HepG2 (cell line): ENCODE results near the gene GUK1. TPM values are rescaled to one million over a fixed set of nuclear protein-coding genes. Genes with fewer than 3 reads are reported as not detected.

Experiments used
- ATAC-seq: fragments of 200-7000 bp; cut with Tn5 transposase; 3 replicates; pipeline ENCODE4 v1.9.1; 2020; ENCODE audit warnings: mild to moderate bottlenecking, moderate library complexity
- BruUV-seq: library from RNA; stranded (reverse); fragments of 400-500 nt; replicated peaks from 2 replicates; lab custom pipeline; 2021; lab: Mats Ljungman, UMichigan
- CTCF ChIA-PET: fragments of 300-600 bp; formaldehyde crosslinking; extraction: SDS; loops from one replicate; lab custom pipeline; 2021; ENCODE audit warnings: low total read pairs, inconsistent platforms, low intra/inter-chr PET ratio; lab: Yijun Ruan, JAX
- POLR2A ChIA-PET: fragments of 350-600 bp; sonication (Branson Sonifier 250); formaldehyde crosslinking; loops from one replicate; lab custom pipeline; 2020; ENCODE audit warnings: antibody characterized with exemption, inconsistent platforms; lab: Yijun Ruan, JAX
- DNase-seq: peaks from one replicate; pipeline ENCODE4 v3.0.0-alpha.2; 2015; ENCODE audit warnings: low spot score
- FAIRE-seq: peaks from 3 replicates; lab custom pipeline; 2011; peaks lifted over from hg19 to GRCh38; lab: Jason Lieb, UNC
- H2AFZ ChIP-seq: one replicate; pipeline ENCODE4 v1.6.1; 2011; ENCODE audit warnings: low read length, inconsistent platforms
- H3K27ac ChIP-seq: fragments of 300-600 bp; 3 replicates; pipeline ENCODE4 v1.8.0; 2011; ENCODE audit warnings: mixed run types, mild to moderate bottlenecking, mixed read lengths, low read length, inconsistent platforms; ENCODE audit not compliant: insufficient read depth; ENCODE audit errors: extremely low read length
- H3K27me3 ChIP-seq, 2 experiments: fragments of 200-600 bp in 1 of 2; 2 replicates in 1 of 2; 3 replicates in 1 of 2; pipeline versions ENCODE4 v1.6.0 to v1.8.0; 2011; ENCODE audit warnings: low read length in 2 of 2, mild to moderate bottlenecking in 2 of 2, moderate library complexity in 2 of 2, inconsistent platforms in 1 of 2; ENCODE audit not compliant: insufficient read depth in 2 of 2, control insufficient read depth in 1 of 2
- H3K36me3 ChIP-seq, 2 experiments: fragments of 200-600 bp in 1 of 2; replicated peaks in 1 of 2; 2 replicates in 1 of 2; 3 replicates in 1 of 2; pipeline versions ENCODE4 v1.5.1 to v1.8.0; 2011; ENCODE audit warnings: low read length in 2 of 2, inconsistent platforms in 1 of 2; ENCODE audit not compliant: insufficient read depth in 2 of 2, control insufficient read depth in 1 of 2
- H3K4me1 ChIP-seq: 2 replicates; pipeline ENCODE4 v1.5.1; 2012; ENCODE audit warnings: low read length, inconsistent platforms; ENCODE audit not compliant: insufficient read depth
- H3K4me2 ChIP-seq: 2 replicates; pipeline ENCODE4 v1.6.0; 2011; ENCODE audit warnings: low read depth, low read length, inconsistent platforms
- H3K4me3 ChIP-seq, 3 experiments: fragments of 200-600 bp in 1 of 3; sonication (generic), shearing (Covaris generic) in 1 of 3; replicated peaks in 1 of 3; 2 replicates each; pipeline ENCODE4 v1.5.1; 2011 to 2016; ENCODE audit warnings: low read length in 3 of 3, inconsistent platforms in 2 of 3, low read depth in 2 of 3, mild to moderate bottlenecking in 2 of 3, control low read depth in 1 of 3, mixed read lengths in 1 of 3; ENCODE audit not compliant: insufficient read depth in 1 of 3
- H3K79me2 ChIP-seq: one replicate; pipeline ENCODE4 v1.6.1; 2011; ENCODE audit warnings: low read length, inconsistent platforms; ENCODE audit not compliant: insufficient read depth
- H3K9ac ChIP-seq: 2 replicates; pipeline ENCODE4 v1.6.0; 2011; ENCODE audit warnings: mild to moderate bottlenecking, low read depth, low read length, inconsistent platforms; ENCODE audit not compliant: insufficient read depth
- H3K9me3 ChIP-seq: 2 replicates; pipeline ENCODE4 v1.5.1; 2012; ENCODE audit warnings: mild to moderate bottlenecking, low read length
- H4K20me1 ChIP-seq: 2 replicates; pipeline ENCODE4 v1.6.0; 2011; ENCODE audit warnings: inconsistent platforms, mild to moderate bottlenecking, low read length, moderate library complexity; ENCODE audit not compliant: insufficient read depth
- ARID4A ChIP-seq: sonication (generic); formaldehyde crosslinking; IDR thresholded peaks from 2 replicates; pipeline ENCODE4 v1.5.0; 2020; ENCODE audit warnings: mild to moderate bottlenecking, missing genetic modification reagents, borderline replicate concordance
- GABPB1 ChIP-seq: IDR thresholded peaks from 2 replicates; pipeline ENCODE4 v1.6.1; 2016; ENCODE audit warnings: mild to moderate bottlenecking, missing genetic modification reagents, moderate library complexity, missing compliant biosample characterization
- HOXA3 ChIP-seq: sonication (generic); formaldehyde crosslinking; IDR thresholded peaks from 2 replicates; pipeline ENCODE4 v1.5.0; 2020; ENCODE audit warnings: missing genetic modification reagents
- IRF1 ChIP-seq: sonication (generic); formaldehyde crosslinking; IDR thresholded peaks from 2 replicates; pipeline ENCODE4 v1.4.0; 2020; ENCODE audit warnings: low read depth, mild to moderate bottlenecking, missing genetic modification reagents
- IRF9 ChIP-seq: sonication (generic); formaldehyde crosslinking; IDR thresholded peaks from 2 replicates; pipeline ENCODE4 v1.8.0; 2022; ENCODE audit warnings: missing genetic modification reagents, mild to moderate bottlenecking, borderline replicate concordance
- KMT2A ChIP-seq: sonication (generic); formaldehyde crosslinking; IDR thresholded peaks from 2 replicates; pipeline ENCODE4 v1.4.0; 2020; ENCODE audit warnings: missing genetic modification reagents
- SP1 ChIP-seq, 2 experiments: fragments of 450-650 bp in 1 of 2; sonication (generic) in 1 of 2; formaldehyde crosslinking in 1 of 2; IDR thresholded peaks; 2 replicates each; pipeline versions ENCODE4 v1.4.0 to v1.6.1; 2016 to 2020; ENCODE audit warnings: missing genetic modification reagents in 1 of 2
- SP4 ChIP-seq: sonication (generic); formaldehyde crosslinking; IDR thresholded peaks from 2 replicates; pipeline ENCODE4 v1.8.1; 2023; ENCODE audit warnings: mild to moderate bottlenecking, missing genetic modification reagents
- ZEB1 ChIP-seq: IDR thresholded peaks from 2 replicates; pipeline ENCODE4 v1.6.1; 2012; ENCODE audit warnings: mild to moderate bottlenecking, low read depth, inconsistent platforms; ENCODE audit not compliant: insufficient replicate concordance
- ZFP91 ChIP-seq: sonication (generic); formaldehyde crosslinking; IDR thresholded peaks from 2 replicates; pipeline ENCODE4 v1.9.0; 2022; ENCODE audit warnings: missing genetic modification reagents, mild to moderate bottlenecking, borderline replicate concordance
- ZNF629 ChIP-seq: sonication (generic); formaldehyde crosslinking; conservative IDR thresholded peaks from 2 replicates; pipeline ENCODE4 v1.5.0; 2020; ENCODE audit warnings: missing genetic modification reagents
- WGBS: methylation state at CpG from one replicate; pipeline ENCODE4 v1.1.6; 2017; ENCODE audit warnings: low lambda C conversion rate; 5-methylcytosine and 5-hydroxymethylcytosine counted together
- in situ Hi-C: cut with HindIII; loops from 2 replicates; pipeline ENCODE4 v1.10.0; 2017; ENCODE audit warnings: low pct_unique_long_range_greater_than_20kb; ENCODE audit not compliant: extremely low pct_ligation_motif_present
- intact Hi-C: fragments of 100-400 bp; cut with micrococcal nuclease; formaldehyde crosslinking; loops from one replicate; pipeline ENCODE4 v1.10.0; 2022; ENCODE audit not compliant: unreplicated experiment
- polyA plus RNA-seq, 8 experiments: library from polyadenylated mRNA; depleted of rRNA in 3 of 8; stranded (reverse) in 7 of 8; unstranded in 1 of 8; fragments of >200 nt; fragmentation: Illumina TruSeq in 4 of 8; extraction: Trizol in 4 of 8; gene quantifications; 2 replicates each; pipeline versions ENCODE4 v1.2.1 to v1.2.3, GENCODE V29; 2011 to 2016; ENCODE audit warnings: low read depth in 4 of 8, missing spikeins in 1 of 8, mixed read lengths in 1 of 8; ENCODE audit not compliant: insufficient read depth in 1 of 8
- total RNA-seq, 5 experiments: library from RNA; depleted of rRNA; stranded (reverse); fragments of >200 nt; fragmentation: Illumina TruSeq; extraction: Trizol; gene quantifications; 2 replicates each; pipeline ENCODE4 v1.2.3, GENCODE V29; 2016; ENCODE audit warnings: low read depth in 1 of 5

Gene GUK1
- total and polyA plus RNA-seq, 2 of the 13 experiments (the other 11 are each of a cell fraction or from before 2014, with no cell fraction given) = 116 to 154 TPM

GRCh38 chr1:228174482-228175315 is 34.6 kb downstream of the GUK1 start:
- Histone ChIP-seq H3K27me3 (no peaks in the 10 kb centered on the region; a peak in 1 of 5 replicates), H2AFZ (no peak overlapping the region), H3K79me2 (no peaks in the 10 kb centered on the region), H3K4me3 (no peak overlapping the region), H3K4me2 (no peak overlapping the region), H3K4me1 (no peaks in the 10 kb centered on the region), H3K9ac (no peak overlapping the region), H3K27ac (no peak overlapping the region), H3K36me3 (no peaks in the 10 kb centered on the region; a peak in 1 of 5 replicates), H4K20me1 (0 out of 2 replicates have a peak, but pooled peaks cover 2% of the 10 kb centered on the region), H3K9me3 (no peaks in the 10 kb centered on the region)
- DNase-seq (no peak), FAIRE-seq (no peak), ATAC-seq (peak; percentile 28)
- TF ChIP-seq GABPB1 = peak; percentile 1; the same call in 1 of the 2 replicates
- TF ChIP-seq ZEB1 = no peak
- no peak for TF ChIP-seq ZNF629 (CRISPR knock-in tag)
- 0 out of 2 replicates have a peak, but pooled peaks have one; percentile 0 for TF ChIP-seq HOXA3 (CRISPR knock-in tag)
- no peak for TF ChIP-seq IRF1 (CRISPR knock-in tag)
- no peak for TF ChIP-seq SP1 (IDR thresholded peaks at IDR 0.05)
- peak; percentile 85 for TF ChIP-seq SP1 (CRISPR knock-in tag; IDR thresholded peaks at IDR 0.05)
- TF ChIP-seq SP4 (CRISPR knock-in tag) = peak; percentile 93; the same call in 1 of the 2 replicates
- no peak for TF ChIP-seq IRF9 (CRISPR knock-in tag)
- TF ChIP-seq ZFP91 = peak; percentile 97
- TF ChIP-seq ARID4A = 0 out of 2 replicates have a peak, but pooled peaks have one; percentile 23
- TF ChIP-seq KMT2A (CRISPR knock-in tag) = no peak
- ChIA-PET POLR2A (interaction anchor here (1.2 to 1.8 kb wide), 2 partner anchors 9 to 92 kb away, joined by 3 to 20 read pairs; partner anchors contain the start of genes ARF1 and IBA57), CTCF (no interaction called here)
- intact Hi-C loops (no loop called here), in situ Hi-C loops (loop anchor here (5.0 kb wide), 1 partner anchor 37 kb away; no protein-coding TSS in a partner anchor)
- WGBS = 96% methylated on average over 9 of the region's 52 CpGs
- BruUV-seq = no TSS peak
